GM13976 (cell line): ENCODE data around the gene C1QL3.

ENCODE experiments used
- DNase-seq: peaks from one replicate; pipeline ENCODE4 v3.0.0; 2012; ENCODE audit warnings: low spot score
- CTCF ChIP-seq: IDR thresholded peaks from 2 replicates; pipeline ENCODE4 v1.5.1; 2012; ENCODE audit warnings: borderline replicate concordance, mild to moderate bottlenecking; ENCODE audit not compliant: insufficient read depth; ENCODE audit errors: extremely low read depth, missing control alignments, control extremely low read depth
- in situ Hi-C: fragments of 300-500 bp; cut with MboI; formaldehyde crosslinking; loops from one replicate; pipeline ENCODE4 v1.12.0; 2022; ENCODE audit warnings: low sequenced_read_pairs, mixed read lengths, inconsistent platforms; ENCODE audit not compliant: unreplicated experiment

Gene C1QL3

GRCh38 chr10:16481052-16481728 is 40.5 kb downstream of the C1QL3 start:
- in situ Hi-C loops, result no loop called here
- no peak for DNase-seq
- no peak for TF ChIP-seq CTCF

GRCh38 chr10:16478801-16479200 is 42.9 kb downstream of the C1QL3 start:
- no peak for TF ChIP-seq CTCF
- in situ Hi-C loops, result no loop called here
- DNase-seq, result no peak

GRCh38 chr10:16477757-16478156 is 43.9 kb downstream of the C1QL3 start:
- DNase-seq, result no peak
- in situ Hi-C loops, result no loop called here
- TF ChIP-seq CTCF, result no peak

GRCh38 chr10:16472828-16473227 is 48.9 kb downstream of the C1QL3 start:
- in situ Hi-C loops, result no loop called here
- no peak for DNase-seq
- TF ChIP-seq CTCF, result no peak

- no peak for TF ChIP-seq CTCF
- in situ Hi-C loops, result no loop called here
- no peak for DNase-seq
Observed at GRCh38 chr10:16470747-16471146, 50.9 kb downstream of the C1QL3 start.

- in situ Hi-C loops, result no loop called here
- DNase-seq, result no peak
- TF ChIP-seq CTCF, result no peak
Observed at GRCh38 chr10:16466001-16466400, 55.7 kb downstream of the C1QL3 start.
